Transverse colon (tissue), 3 donors: Measurements from ENCODE around the gene EVI5.

Source experiments
- CTCF ChIP-seq, 5 experiments: fragments of 200-600 bp in 3 of 5; fragments of 450-650 bp in 2 of 5; sonication (generic) in 3 of 5; IDR thresholded peaks; 1 replicate in 2 of 5; 2 replicates in 3 of 5; pipeline ENCODE4 v1.5.1; 2016 to 2017; ENCODE audit warnings: antibody characterized with exemption in 5 of 5, inconsistent platforms in 3 of 5, mild to moderate bottlenecking in 2 of 5, moderate library complexity in 1 of 5
- EP300 ChIP-seq: sonication (generic); formaldehyde crosslinking; IDR thresholded peaks from one replicate; pipeline ENCODE4 v1.6.1; 2017; ENCODE audit warnings: antibody characterized with exemption, low read depth

DNA sequence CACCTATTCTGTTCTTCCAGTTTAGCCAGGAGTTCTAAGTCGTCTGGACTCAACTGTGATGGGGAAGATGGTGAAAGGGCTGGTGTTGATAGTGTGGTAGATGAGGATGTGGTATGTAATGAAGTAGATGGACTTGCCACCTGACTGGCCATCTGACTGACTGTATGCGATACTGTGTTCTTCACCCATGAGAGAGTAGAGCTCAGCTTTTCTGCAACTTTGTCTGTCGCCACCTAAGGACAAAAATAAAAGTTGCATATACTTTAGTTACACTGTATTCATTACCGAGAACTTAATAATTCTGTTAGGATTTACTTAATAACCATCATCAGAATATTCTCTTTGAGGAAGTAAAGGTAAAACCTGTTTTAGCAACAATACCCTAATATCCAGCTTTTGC lies 48.5 kb downstream of the EVI5 start:
- no peak for TF ChIP-seq CTCF (IDR thresholded peaks at IDR 0.05)
- TF ChIP-seq EP300 = no peak
